Measurements from ENCODE around the gene SCGB3A1.

SCGB3A1 gene

DNA sequence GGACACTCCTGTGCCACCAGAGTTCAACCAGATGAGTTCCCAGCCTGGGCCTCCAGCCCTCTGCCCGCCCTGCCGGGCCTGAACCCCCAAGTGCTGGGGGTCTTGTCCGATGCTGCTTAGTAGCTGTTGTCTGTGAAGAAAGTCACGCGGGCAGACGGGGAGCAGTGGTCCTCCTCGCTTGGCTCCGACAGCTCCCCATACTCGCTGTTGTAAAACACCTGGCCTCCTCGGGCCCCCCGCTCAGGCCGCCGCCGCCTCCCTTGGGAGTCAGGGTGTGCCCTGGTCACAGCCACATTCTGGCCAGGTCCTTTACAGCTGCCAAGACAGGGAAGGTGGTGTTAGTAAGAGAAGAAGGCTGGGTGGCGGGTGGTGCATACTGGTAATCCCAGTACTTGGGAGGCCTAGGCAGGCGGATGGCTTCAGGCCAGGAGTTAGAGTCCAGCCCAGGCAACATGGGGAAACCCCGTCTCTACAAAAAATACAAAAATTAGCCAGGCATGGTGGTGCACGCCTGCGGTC lies 11.8 kb upstream of the SCGB3A1 start:
- no peak for DNase-seq

DNA sequence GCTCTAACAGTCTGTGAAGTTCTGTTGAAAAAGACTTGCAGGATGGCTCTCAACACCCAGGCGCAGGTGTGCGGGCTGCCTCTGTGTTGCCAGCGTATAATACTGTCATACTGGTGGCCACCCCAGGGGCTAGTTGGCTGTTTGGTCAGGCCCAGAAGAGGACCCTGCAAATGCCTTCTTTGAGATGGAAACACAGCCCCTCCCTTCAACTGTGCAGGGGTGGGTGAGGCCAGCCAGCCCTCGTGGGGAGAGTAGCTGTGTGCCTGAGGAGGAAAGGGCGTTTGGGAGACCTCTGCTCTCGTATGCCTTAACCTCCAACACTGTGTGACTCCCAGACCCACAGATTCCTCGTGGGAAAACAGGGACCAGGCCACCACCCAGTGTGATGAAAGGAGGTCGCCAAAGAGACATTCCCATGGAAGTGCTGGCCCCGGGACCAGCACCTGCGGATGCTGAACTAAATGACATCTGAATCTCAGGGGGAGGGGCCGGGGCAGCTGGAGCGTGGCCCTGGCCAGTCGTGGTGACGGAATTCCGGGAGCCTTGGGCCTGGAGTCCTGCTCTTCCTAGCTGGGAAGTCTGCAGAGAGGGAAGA lies 11.3 kb upstream of the SCGB3A1 start:
- no peak for DNase-seq

DNA sequence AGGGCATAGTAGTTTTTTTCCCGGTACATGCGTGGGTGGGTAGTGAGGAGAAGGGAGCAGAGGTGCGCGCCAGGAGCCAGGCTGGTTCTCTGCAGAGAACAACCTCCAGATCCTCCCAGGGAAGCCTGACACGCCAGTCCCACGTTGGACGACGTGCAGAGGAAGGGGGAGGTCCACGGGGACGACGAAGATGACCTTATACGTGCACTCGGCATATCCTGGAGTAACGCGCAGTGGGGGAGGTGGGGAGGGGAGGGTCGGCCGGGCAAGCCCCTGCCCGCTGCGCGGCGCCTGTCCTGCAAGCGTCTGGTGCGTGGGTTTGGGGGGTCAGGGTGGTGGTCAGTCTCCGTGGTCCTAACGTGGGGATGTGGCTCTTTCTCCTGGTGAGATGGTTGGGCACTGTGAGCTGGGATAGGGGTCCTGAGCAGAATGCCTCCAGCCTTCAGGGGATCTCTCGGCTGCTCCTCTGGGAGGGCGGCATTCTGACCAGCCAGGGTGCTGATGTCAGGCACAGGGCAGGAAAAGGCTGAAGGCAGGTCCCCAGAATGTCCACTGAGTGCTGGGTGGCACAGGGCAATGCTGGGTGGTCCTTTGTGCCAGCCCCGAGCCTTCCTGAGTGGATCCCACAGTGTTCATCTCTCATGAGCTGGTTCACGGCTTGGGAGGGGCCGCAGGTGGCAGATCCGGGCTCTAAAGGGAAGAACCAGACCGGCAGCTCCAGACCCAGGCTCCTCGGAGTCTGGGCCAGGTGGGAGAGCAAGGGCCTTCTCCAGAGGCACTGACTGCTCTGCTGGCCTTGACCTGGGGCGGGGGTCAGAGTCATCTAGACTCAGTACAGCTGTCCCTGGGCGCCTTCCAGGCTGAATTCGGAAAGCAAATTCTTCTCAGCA lies 10.5 kb upstream of the SCGB3A1 start:
- no peak for DNase-seq

DNA sequence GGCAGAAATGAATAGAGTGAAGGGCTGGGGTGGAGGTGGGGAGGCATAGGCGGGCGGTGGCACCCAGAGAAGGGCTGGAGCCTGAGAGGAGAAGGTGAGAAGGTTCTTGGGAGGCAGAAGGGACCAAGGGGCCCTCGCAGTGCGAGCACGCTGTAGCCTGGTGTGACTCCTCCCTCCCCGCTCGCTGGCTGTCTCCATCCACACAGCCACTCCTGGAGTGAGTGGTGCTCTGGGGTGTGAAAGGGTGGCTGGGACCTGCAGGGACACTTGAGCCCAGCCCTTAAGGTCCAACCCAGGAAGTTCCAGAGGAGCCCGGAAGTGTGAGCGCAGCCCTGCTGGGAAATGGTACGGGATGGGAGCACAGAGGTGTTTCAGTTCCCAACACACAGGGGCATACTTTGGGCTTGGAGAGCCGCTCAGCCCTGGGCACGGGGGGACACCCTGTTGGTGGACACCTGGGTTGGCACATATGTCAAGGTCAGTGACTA lies 9.3 kb upstream of the SCGB3A1 start:
- no peak for DNase-seq

DNA sequence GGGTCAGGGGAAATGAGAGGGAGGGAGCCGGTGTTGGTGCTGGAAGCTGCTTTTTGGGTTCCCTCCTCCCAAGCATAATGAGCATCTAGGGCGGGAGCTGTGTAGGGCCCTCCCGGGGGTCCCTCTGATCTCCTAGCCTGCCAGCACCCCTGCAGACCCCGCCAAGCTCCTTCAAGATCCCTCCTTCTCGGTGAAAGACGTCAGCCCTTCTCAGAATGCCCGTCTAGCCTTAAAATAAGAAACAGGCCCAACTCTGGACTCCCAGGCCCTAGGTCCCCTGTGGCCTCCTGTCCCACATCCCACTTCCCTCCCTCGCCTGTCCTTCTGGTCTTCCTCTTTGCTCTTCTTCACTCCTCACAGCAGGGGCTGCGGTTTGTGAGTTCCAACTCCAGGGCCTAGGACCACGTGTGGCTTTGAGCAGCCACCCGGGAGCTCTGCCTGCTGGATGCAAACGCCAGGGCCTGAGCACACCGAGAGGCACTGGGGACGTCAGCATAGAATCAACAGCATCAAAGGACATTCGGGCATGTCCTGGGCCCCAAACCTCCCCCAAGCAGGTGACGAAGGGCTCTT lies 8.8 kb upstream of the SCGB3A1 start:
- DNase-seq: no peak

DNA sequence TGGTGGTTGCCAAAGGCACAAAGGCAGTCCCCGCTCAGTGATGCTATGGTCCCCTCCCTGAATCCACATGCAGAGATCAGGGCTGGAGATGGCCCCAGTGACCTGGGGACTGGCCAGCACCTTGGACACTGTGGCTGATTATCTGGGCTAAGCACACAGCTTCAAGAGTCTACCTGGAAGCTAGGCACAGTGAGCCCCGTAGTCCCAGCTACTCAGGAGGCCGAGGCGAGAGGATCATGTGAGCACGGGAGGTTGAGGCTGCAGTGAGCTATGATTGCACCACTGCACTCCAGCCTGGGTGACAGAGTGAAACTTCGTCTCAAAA lies 8.3 kb upstream of the SCGB3A1 start:
- no peak for DNase-seq

DNA sequence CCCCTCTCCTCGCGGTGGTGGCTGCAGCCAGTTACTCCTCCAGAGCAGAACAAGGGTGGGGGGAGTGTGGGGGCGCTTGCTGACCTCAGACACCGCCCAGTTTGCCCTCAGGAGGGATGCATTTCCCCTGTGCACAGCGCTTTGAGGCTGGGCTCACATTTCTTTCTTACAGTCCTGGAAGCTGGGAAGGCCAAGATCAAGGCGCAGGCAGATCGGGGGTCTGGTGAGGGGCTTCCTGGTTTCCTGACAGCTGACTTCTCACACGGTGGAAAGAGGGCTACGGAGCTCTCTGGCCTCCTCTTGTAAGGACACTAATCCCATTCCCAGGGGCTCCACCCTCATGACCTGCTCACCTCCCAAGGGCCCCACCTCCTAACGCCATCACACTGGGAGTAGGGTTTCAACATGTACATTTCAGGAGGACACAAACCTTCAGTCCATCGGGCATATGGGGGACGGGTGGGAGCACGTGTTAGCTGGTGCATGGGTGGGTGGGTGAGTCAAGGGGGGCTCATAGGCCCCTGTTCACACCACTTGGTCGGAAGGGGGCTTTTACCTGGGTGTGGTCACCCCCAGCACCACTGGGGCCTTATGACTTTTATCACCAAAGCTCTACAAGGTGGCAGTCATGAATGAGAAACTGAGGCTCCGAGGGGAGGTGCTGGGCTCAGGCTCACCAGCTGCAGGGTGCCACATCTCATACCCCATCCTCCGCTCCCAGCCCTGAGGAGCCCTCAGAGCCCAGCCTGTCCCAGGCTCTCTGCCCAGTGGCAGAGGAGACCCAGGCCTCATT lies 7.7 kb upstream of the SCGB3A1 start:
- DNase-seq: no peak

DNA sequence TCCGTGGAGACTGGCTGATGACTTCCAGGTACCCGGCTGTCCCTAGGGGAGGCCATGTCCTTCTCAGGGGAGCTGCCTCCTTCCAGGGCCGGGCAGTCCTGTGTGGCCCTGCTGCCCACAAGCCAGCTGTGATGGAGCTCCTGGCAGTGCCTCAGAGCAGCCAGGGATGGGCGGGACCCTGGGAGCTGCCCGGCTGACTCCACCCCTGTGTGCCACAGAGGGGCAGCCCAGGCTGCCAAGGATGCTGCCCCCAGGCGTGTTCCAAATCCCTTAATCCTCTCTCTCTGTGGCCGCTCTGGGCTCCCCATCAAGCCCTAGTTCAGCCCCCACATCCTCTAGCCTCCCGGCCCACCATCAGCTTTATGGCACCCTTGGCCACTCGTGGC lies 7.0 kb upstream of the SCGB3A1 start:
- no peak for DNase-seq

DNA sequence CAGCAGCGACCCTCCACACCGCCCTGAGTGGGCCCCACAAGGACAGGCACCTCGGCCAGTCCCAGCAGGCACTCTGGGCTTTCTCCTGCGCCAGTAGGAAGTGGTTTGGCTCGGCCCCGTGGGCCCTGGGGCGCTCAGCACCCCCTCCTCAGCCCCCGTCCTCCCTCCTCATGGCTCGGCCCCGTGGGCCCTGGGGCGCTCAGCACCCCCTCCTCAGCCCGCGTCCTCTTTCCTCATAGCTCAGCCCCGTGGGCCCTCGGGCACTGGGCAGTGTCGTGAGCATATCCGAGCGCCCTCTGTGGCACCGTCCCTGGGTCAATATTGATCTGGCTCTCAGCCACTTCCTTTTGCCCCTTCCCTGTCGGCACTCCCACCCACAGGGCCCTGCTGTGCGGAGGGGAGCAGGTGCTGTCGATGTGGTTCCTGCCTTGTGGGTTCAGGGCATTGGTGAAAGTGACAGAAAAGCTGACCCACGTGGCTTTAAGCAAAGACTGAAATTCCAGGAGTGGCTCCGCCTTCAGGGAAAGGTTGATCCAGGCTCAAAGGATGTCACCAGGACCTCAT lies 5.5 kb upstream of the SCGB3A1 start:
- no peak for DNase-seq

DNA sequence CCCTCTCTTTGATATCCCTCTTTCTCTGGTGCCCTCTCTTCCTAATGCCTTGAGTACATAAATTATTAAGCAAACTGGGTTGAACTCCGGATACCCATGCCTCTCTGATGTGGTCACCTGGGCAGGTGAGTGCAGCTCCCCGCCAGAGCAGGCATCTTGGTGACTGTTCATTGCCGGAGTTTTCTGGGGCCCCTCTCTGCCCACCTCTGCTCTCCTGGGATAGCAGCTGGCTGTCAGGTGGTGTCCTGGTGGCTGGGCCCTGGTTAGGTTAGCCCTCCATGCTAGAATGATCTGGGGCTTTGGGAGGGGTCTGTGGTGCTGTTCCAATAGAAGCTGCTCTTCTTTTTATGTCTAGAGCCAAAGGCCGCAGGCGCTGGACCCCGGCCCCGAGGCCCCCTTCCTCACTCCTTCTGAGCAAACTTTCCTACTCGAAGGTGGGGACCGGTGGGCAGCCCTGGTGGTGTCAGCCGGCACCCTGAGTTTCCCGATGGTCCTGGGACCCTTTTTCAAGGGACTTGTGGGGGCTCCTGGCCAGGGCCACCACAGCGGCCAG lies 4.9 kb upstream of the SCGB3A1 start:
- no peak for DNase-seq

DNA sequence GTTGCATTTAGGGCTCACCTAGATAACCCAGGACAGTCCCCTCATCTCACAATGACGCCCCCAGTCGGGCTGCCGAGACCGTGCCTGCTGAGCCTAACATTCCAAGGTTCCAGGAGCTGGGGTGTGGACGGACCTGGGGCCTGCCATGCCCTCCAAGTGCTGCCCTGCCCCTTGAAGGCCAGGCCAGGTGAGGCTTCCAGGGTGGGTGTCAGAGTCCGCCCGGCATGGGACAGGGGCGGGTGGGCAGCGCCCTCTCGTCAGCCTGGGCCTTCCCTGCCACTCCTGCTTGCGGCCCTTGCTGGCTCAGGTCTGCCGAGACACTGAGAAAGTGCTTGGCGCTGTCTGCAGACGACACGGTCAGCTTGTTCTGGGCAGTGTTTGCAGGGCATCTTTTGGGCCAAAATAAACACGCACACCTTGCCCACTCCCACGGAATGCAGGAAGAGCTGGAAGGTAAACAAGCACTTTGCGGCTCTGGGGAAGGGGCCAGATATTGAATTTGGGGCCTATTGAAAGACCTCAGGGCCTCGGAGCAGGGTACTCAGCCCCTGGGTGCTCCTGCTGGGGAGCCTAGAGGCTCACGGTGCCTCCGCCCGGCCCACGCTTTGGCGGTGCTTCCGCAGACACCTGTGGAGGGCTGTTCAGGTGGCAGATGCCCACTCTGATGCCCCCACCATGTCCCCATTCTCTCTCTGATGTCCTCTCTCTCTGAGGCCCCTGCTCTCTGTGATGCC lies 4.2 kb upstream of the SCGB3A1 start:
- DNase-seq: no peak

DNA sequence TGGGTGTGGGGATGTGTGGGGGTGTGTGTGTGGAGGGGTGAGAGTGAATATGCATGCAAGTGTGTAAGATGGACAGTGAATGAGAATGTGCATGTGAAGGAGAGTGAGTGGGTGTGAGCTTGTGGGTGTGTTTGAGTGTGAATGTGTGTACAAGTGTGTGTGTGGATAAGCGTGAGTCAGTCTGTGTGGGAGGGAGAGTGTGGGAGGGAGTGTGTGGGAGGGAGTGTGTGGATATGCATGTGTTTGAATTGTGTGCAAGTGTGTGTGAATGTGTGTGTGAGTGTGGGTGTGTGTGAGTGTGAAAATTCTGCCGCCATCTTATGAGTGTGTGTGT lies 3.7 kb upstream of the SCGB3A1 start:
- DNase-seq: no peak

DNA sequence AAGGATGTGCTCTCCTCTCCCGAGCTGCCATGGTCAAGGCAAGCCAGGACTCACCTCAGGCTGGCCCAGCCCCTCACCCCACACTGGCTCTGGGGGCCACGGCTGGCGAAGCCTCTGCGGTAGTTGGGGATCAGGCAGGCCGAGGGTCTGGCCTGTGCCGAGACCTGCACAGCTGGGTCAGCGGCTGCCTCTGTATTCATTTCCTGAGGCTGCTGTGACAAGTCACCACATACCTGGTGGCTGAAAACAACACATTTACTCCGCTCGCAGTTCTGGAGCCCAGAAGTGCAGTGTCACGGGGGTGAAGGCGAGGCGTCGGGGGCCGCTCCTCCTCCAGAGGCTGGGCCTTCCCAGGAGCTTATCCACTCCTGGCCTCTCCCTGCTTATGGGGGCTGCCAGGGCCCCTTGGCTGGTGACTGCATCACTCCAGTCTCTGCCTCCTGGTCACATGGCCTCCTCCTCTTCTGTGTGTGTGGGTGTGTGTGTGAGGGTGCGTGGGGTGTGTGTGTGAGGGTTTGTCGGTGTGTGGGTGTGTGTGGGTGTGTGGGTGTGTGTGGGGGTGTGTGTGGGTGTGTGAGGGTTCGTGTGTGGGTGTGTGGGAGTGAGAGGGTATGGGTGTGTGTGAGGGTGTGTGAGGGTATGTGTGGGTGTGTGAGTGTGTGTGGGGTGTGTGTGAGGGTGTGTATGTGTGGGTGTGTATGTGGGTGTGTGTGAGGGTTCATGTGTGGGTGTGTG lies 3.2 kb upstream of the SCGB3A1 start:
- DNase-seq: no peak

DNA sequence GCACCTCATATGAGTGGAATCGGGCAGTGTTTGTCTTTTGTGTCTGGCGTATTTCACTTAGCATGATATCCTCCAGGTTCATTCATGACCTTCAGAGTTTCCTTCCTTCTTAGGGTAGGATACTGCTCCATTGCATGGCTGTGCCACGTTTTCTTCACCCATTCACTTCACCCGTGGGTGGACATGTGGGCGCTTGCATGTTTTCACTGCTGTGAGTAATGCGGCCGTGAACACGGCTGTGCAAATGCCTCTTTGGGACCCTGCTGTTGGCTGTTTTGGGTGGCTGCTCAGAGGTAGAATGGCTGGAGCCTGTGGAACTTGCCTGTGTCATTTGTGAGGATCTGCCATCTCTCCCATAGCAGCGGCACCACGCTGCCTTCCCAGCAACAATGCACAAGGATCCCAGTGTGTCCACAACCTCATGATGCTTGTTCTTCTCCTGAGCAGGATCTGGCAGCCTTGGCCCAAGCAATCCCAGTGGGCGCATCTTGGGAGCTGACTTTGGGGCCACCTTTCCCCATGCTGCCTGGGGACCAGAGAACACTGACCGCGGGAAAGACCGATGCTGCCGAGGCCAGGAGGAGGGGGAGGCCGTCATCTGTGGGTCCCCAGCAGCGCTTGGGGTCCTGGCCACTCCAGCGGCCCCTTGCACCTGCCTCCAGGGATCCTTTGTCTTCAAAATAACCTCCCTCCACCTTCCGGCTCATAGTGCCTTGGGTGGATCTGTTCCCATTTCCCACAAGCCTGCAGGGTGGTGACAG lies 2.3 kb upstream of the SCGB3A1 start:
- DNase-seq: no peak

DNA sequence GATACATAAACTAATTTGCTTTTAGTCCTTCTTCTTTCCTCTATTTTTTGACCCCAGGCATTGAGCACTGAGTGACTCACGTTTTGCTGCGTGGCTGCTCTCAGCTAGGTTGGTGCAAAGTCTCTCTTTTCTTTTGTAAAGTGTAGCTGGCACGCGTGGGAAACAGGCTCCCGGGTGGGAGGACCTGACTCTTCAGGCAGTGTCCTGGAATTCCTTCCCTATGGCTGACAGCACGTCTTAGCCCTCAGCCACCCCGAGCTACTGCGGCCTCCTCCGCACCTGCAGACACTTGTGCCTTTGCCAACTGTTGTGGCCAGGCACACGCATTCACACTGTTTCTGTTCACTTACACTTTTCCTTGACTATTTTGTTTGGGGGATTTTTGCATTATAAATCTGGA lies 877 bp upstream of the SCGB3A1 start:
- DNase-seq: no peak

DNA sequence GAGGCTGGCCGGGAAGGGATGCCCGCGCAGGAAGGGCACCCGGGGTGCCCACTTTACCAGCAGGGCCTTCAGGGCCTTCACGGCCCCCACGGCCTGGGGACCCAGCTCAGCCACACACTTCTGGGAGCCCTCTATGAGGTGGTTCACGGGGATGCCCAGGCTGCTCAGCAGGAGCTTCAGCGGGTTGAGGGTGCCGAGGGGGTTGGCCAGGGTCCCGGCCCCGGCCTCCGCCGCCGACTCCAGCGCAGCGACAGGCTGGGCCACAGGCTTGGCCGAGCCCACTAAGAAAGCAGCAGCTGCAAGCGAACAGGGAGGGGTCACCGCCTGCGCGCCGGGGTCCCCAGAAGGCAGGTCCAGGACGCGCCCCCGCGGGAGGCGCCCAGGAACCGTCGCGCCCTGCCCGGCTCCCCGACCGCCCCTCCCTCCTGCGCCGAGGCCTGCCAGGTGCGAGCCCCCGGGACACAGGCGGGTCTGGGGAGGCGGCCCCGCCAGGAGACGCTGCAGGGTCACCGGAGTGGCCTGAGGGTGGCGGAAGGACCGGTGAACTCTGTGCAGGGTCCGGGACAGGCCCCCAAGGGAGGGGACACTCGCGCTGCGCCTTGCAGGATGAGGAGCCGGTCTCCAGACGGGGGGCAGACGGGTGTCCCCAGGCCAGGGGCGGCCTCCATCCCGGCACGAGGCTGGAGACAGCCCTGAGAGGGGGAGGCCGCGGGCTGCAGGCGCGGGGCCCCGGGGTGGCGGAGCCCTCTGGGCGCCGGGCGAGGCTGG lies 572 bp downstream of the SCGB3A1 start:
- no peak for DNase-seq

DNA sequence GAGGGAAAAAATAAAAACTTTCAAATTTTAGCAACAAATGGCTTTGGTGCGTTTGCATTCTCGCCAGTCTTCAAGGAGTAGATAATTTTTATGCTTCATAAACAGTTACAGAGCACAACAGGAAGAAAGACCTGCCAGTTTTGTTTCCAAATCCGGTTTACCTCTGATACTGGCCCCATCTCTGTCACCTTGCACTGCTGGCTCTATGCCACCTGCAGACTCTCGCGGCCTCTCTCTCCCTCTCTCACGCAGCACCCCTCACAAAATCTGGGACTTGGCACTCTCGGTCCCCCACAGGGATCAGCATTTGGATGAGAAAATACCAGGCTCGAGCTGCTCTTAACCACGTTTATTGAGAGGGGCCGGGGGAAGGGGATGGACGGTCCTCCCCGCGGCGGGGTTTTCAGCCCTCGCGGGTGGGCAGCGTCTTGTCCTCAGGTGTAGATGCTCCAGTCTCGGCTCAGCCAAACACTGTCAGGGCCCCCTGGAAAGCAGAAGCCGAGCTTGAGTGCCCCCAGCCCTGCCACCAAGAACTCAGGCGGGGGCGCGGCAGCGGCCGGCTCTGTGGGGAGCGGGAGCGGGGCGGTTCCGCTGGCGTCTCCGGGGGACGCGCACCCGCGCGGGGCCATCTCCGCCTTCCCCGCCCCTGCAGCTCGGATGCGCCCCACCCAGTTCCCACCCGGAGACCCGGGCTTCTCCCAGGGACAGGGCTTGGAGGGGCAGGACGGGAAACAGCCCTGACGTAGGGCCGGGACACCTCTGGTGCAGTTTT lies 1.3 kb downstream of the SCGB3A1 start:
- DNase-seq: no peak

DNA sequence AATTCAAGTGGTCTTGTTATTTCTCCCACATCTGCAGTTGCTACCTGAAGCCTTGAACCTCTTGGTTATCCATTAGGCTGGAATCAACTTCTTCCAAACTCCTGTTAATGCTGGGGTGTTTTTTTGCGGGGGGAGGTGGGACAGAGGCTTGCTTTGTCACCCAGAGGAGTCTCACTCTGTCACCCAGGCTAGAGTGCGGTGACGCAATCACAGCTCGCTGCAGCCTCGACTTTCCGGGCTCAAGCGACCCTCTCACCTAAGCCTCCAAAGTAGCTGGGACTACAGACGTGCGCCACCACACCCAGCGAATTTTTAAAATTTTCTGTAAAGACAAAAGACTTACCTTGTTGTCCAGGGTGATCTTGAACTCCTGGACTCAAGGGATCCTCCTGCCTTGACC lies 4.4 kb downstream of the SCGB3A1 start:
- DNase-seq: no peak

DNA sequence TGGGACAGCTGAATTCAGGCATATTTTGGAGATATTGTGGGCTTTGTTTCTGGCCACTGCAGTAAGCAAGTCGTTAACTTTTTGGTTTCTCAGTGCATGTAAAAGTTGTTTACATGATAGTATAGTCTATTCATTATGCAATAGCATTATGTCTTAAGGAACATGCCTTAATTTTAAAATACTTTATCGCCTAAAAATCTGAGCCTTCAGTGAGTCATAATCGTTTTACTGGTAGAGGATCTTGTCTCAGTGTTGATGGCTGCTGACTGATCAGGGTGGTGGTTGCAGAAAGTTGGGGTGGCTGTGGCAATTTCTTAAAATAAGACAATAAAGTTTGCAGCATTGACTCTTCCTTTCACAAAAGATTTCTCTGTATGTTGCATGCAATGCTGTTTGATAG lies 5.1 kb downstream of the SCGB3A1 start:
- no peak for DNase-seq
